ENCODE results near the gene TSEN54. TPM values are rescaled to one million over a fixed set of nuclear protein-coding genes. Genes with fewer than 3 reads are reported as not detected.

Gene TSEN54
- polyA plus RNA-seq, 1 donor (not counting 4 experiments of a cell fraction or from before 2014, with no cell fraction given) = 24.1 TPM

GRCh38 chr17:75536366-75536765 lies 20.0 kb downstream of the TSEN54 start:
- Histone ChIP-seq H3K27me3 (ENCODE audit: control insufficient read depth, extremely low read depth, insufficient read depth, low read length) (no peaks in the 10 kb centered on the region), H2AFZ (ENCODE audit: control insufficient read depth, low read length) (no peak overlapping the region), H3K9me3 (ENCODE audit: control insufficient read depth, low read depth, low read length) (no peaks in the 10 kb centered on the region), H3K36me3 (ENCODE audit: control insufficient read depth in 2 of 2, extremely low read depth in 1 of 2, insufficient read depth in 2 of 2, low read length in 2 of 2) (peaks cover 0 to 3% of the 10 kb centered on the region in 2 experiments), H3K79me2 (ENCODE audit: control insufficient read depth, insufficient read depth, low read length) (no peaks in the 10 kb centered on the region), H3K9me1 (ENCODE audit: control insufficient read depth, extremely low read depth, insufficient read depth, low read length) (no peaks in the 10 kb centered on the region), H3K4me1 (ENCODE audit: control insufficient read depth, extremely low read depth, insufficient read depth, low read length) (peaks cover 15% of the 10 kb centered on the region), H3K4me2 (ENCODE audit: control insufficient read depth, extremely low read depth, insufficient read depth, low read depth, low read length) (no peak overlapping the region), H4K20me1 (ENCODE audit: control insufficient read depth, extremely low read depth, insufficient read depth, low read length) (no peaks in the 10 kb centered on the region), H3K4me3 (ENCODE audit: control insufficient read depth in 2 of 3, extremely low read depth in 1 of 3, insufficient read depth in 2 of 3, low read depth in 1 of 3, low read length in 3 of 3) (no peak overlapping the region), H3K27ac (ENCODE audit: control insufficient read depth, insufficient read depth, low read length) (no peak overlapping the region), H3K9ac (ENCODE audit: control insufficient read depth, extremely low read depth, insufficient read depth, low read length) (no peak overlapping the region)
- dilution Hi-C loops (cut with MboI; ENCODE audit: extremely low pct_ligation_motif_present, low sequenced_read_pairs) = no loop called here
- DNase-seq (ENCODE audit: low read depth, low spot score) (no peak), FAIRE-seq (no peak)
- TF ChIP-seq EZH2 (IDR thresholded peaks at IDR 0.05; ENCODE audit: low read length) (no peak), CTCF (optimal IDR thresholded peaks at IDR 0.05 in 1 of 3, IDR thresholded peaks at IDR 0.05 in 1 of 3, conservative IDR thresholded peaks at IDR 0.05 in 1 of 3; ENCODE audit: extremely low read depth in 1 of 3, insufficient read depth in 2 of 3, low read length in 3 of 3) (no peak)

- DNase-seq (ENCODE audit: low read depth, low spot score) (no peak), FAIRE-seq (no peak)
- Histone ChIP-seq H3K27ac (ENCODE audit: control insufficient read depth, insufficient read depth, low read length) (no peak overlapping the region), H3K9me3 (ENCODE audit: control insufficient read depth, low read depth, low read length) (no peaks in the 10 kb centered on the region), H3K79me2 (ENCODE audit: control insufficient read depth, insufficient read depth, low read length) (no peaks in the 10 kb centered on the region), H3K9ac (ENCODE audit: control insufficient read depth, extremely low read depth, insufficient read depth, low read length) (no peak overlapping the region), H3K36me3 (ENCODE audit: control insufficient read depth in 2 of 2, extremely low read depth in 1 of 2, insufficient read depth in 2 of 2, low read length in 2 of 2) (peaks cover 0 to 1% of the 10 kb centered on the region in 2 experiments), H3K4me2 (ENCODE audit: control insufficient read depth, extremely low read depth, insufficient read depth, low read depth, low read length) (no peak overlapping the region), H3K27me3 (ENCODE audit: control insufficient read depth, extremely low read depth, insufficient read depth, low read length) (no peaks in the 10 kb centered on the region), H3K4me3 (ENCODE audit: control insufficient read depth in 2 of 3, extremely low read depth in 1 of 3, insufficient read depth in 2 of 3, low read depth in 1 of 3, low read length in 3 of 3) (no peak overlapping the region), H3K9me1 (ENCODE audit: control insufficient read depth, extremely low read depth, insufficient read depth, low read length) (no peaks in the 10 kb centered on the region), H4K20me1 (ENCODE audit: control insufficient read depth, extremely low read depth, insufficient read depth, low read length) (peaks cover 2% of the 10 kb centered on the region), H3K4me1 (ENCODE audit: control insufficient read depth, extremely low read depth, insufficient read depth, low read length) (peaks cover 8% of the 10 kb centered on the region), H2AFZ (ENCODE audit: control insufficient read depth, low read length) (no peak overlapping the region)
- no peak for TF ChIP-seq CTCF (optimal IDR thresholded peaks at IDR 0.05 in 1 of 3, IDR thresholded peaks at IDR 0.05 in 1 of 3, conservative IDR thresholded peaks at IDR 0.05 in 1 of 3; ENCODE audit: extremely low read depth in 1 of 3, insufficient read depth in 2 of 3, low read length in 3 of 3)
- no peak for TF ChIP-seq EZH2 (IDR thresholded peaks at IDR 0.05; ENCODE audit: low read length)
- dilution Hi-C loops (cut with MboI; ENCODE audit: extremely low pct_ligation_motif_present, low sequenced_read_pairs) = no loop called here
Observed at GRCh38 chr17:75539967-75540729, 23.8 kb downstream of the TSEN54 start.

Measured in keratinocyte (primary cell).